ENCODE results near the gene MTMR3. TPM values are rescaled to one million over a fixed set of nuclear protein-coding genes. Genes with fewer than 3 reads are reported as not detected.
"Not testable (repeated sequence)": the region's sequence is repeated elsewhere in the genome, so short reads cannot be mapped to it uniquely, and the experiment has no call there.

The MTMR3 gene
- total and polyA plus RNA-seq, 4 donors = 6.0 to 38.8 (median 17.1) TPM

DNA sequence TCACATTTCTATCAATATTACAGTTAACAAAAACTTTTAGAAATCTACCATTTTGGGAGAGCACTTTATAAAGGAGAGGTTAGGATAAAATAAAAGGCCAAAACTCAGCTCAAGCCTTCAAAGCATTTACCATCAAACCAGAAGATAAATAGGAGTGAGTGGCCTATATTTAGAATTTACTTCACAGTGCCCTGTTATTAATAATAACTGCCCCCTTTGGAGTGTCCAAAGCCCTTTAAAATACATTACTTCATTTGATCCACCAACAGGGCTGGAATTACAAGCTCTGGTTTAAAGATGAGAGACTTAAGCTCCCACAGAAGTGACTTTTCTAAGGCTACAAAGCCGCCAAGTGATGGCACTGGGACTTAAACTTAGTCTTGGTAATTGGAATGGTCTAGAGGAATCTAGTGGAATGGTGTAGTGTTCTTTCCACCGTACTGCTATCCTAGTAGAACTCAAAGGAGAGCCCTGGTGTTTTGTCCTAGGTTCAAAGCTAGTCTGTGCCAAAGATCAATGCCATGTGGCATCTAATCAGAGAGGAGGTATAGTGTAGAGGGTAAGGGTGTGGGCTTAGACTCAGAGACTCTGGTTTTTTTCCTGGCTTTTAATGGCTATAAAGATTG, 21.2 kb upstream of the MTMR3 start (continued):
- TF ChIP-seq FOXA2 (IDR thresholded peaks at IDR 0.05) = no peak
- no peak for TF ChIP-seq ZBTB33 (IDR thresholded peaks at IDR 0.05)
- no peak for TF ChIP-seq EGR1 (IDR thresholded peaks at IDR 0.05; ENCODE audit: low read depth in 2 of 2)
- TF ChIP-seq YY1 (IDR thresholded peaks at IDR 0.05) = no peak

DNA sequence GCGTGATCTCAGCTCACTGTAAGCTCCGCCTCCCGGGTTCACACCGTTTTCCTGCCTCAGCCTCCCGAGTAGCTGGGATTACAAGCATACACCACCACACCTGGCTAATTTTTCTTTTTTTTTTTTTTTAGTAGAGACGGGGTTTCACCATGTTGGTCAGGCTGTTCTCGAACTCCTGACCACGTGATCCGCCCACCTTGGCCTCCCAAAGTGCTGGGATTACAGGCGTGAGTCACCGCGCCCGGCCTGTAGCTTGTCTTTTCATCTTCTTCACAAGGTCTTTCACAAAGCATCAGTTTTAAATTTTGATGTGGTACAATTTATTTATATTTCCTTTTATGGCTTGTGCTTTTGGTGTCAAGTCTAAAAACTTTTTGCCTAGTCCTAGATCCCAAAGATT, 17.4 kb upstream of the MTMR3 start:
- not testable (repeated sequence) for H3K4me3 ChIP-seq (ENCODE audit: low read depth in 1 of 3, low read length in 3 of 3); H3K36me3 ChIP-seq (ENCODE audit: control insufficient read depth in 4 of 4, insufficient read depth in 3 of 4, low read depth in 1 of 4, low read length in 3 of 4); H3K27ac ChIP-seq (ENCODE audit: low read depth in 1 of 2, low read length in 2 of 2); H3K9me3 ChIP-seq (ENCODE audit: control insufficient read depth in 4 of 4, low read length in 3 of 4); H3K27me3 ChIP-seq (ENCODE audit: control insufficient read depth in 4 of 4, insufficient read depth in 4 of 4, low read length in 3 of 4); DNase-seq (ENCODE audit: low spot score); H3K9ac ChIP-seq (ENCODE audit: low read depth in 1 of 2, low read length in 2 of 2); H3K4me1 ChIP-seq (ENCODE audit: control insufficient read depth in 4 of 4, insufficient read depth in 4 of 4, low read length in 3 of 4)
- WGBS = 92% methylated on average over 13 of the region's 13 CpGs

- H3K27ac ChIP-seq (ENCODE audit: low read depth in 1 of 2, low read length in 2 of 2) = no peak overlapping the region
- TF ChIP-seq RXRA (IDR thresholded peaks at IDR 0.05) = no peak
- TF ChIP-seq HNF4G (IDR thresholded peaks at IDR 0.05) = no peak
- TF ChIP-seq EGR1 (IDR thresholded peaks at IDR 0.05; ENCODE audit: low read depth in 2 of 2) = no peak
- TF ChIP-seq REST (IDR thresholded peaks at IDR 0.05) = no peak
- TF ChIP-seq JUND (IDR thresholded peaks at IDR 0.05) = no peak
- TF ChIP-seq SP1 (IDR thresholded peaks at IDR 0.05) = no peak
- TF ChIP-seq, protein P1, sequence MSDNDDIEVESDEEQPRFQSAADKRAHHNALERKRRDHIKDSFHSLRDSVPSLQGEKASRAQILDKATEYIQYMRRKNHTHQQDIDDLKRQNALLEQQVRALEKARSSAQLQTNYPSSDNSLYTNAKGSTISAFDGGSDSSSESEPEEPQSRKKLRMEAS (IDR thresholded peaks at IDR 0.05) = no peak
- no peak for TF ChIP-seq TAF1 (conservative IDR thresholded peaks at IDR 0.05)
- no peak for TF ChIP-seq HNF4A (conservative IDR thresholded peaks at IDR 0.05)
- no peak for TF ChIP-seq ZBTB33 (IDR thresholded peaks at IDR 0.05)
- no peak for TF ChIP-seq YY1 (IDR thresholded peaks at IDR 0.05)
- TF ChIP-seq RAD21 (IDR thresholded peaks at IDR 0.05) = no peak
- no peak for TF ChIP-seq FOXA1 (IDR thresholded peaks at IDR 0.05)
- no peak for TF ChIP-seq ATF3 (IDR thresholded peaks at IDR 0.05)
- TF ChIP-seq FOXA2 (IDR thresholded peaks at IDR 0.05) = no peak
- TF ChIP-seq GABPA (IDR thresholded peaks at IDR 0.05 in 1 of 2, conservative IDR thresholded peaks at IDR 0.05 in 1 of 2) = no peak
- TF ChIP-seq, protein P2, sequence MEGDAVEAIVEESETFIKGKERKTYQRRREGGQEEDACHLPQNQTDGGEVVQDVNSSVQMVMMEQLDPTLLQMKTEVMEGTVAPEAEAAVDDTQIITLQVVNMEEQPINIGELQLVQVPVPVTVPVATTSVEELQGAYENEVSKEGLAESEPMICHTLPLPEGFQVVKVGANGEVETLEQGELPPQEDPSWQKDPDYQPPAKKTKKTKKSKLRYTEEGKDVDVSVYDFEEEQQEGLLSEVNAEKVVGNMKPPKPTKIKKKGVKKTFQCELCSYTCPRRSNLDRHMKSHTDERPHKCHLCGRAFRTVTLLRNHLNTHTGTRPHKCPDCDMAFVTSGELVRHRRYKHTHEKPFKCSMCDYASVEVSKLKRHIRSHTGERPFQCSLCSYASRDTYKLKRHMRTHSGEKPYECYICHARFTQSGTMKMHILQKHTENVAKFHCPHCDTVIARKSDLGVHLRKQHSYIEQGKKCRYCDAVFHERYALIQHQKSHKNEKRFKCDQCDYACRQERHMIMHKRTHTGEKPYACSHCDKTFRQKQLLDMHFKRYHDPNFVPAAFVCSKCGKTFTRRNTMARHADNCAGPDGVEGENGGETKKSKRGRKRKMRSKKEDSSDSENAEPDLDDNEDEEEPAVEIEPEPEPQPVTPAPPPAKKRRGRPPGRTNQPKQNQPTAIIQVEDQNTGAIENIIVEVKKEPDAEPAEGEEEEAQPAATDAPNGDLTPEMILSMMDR (IDR thresholded peaks at IDR 0.05; ENCODE audit: low read depth, low read length, missing input control) = no peak
- H3K36me3 ChIP-seq (ENCODE audit: control insufficient read depth in 4 of 4, insufficient read depth in 3 of 4, low read depth in 1 of 4, low read length in 3 of 4) = no peaks in the 10 kb centered on the region
- H3K9me3 ChIP-seq (ENCODE audit: control insufficient read depth in 4 of 4, low read length in 3 of 4) = no peaks in the 10 kb centered on the region
- no peak overlapping the region for H3K9ac ChIP-seq (ENCODE audit: low read depth in 1 of 2, low read length in 2 of 2)
- H3K4me1 ChIP-seq (ENCODE audit: control insufficient read depth in 4 of 4, insufficient read depth in 4 of 4, low read length in 3 of 4) = no peaks in the 10 kb centered on the region
- H3K4me3 ChIP-seq (ENCODE audit: low read depth in 1 of 3, low read length in 3 of 3) = no peak overlapping the region
- DNase-seq (ENCODE audit: low spot score) = no peak
- no peaks in the 10 kb centered on the region for H3K27me3 ChIP-seq (ENCODE audit: control insufficient read depth in 4 of 4, insufficient read depth in 4 of 4, low read length in 3 of 4)
Measured at GRCh38 chr22:29867260-29867659, 15.7 kb upstream of the MTMR3 start.
